Measurements from ENCODE around the gene FTH1. TPM values are rescaled to one million over a fixed set of nuclear protein-coding genes. Genes with fewer than 3 reads are reported as not detected.
"Not testable (repeated sequence)": the region's sequence is repeated elsewhere in the genome, so short reads cannot be mapped to it uniquely, and the experiment has no call there.

FTH1 gene
- total and polyA plus RNA-seq, 10 donors = 1,915 to 3,321 (median 2,501) TPM

GRCh38 chr11:61967924-61968757 lies 707 bp upstream of the FTH1 start:
- intact Hi-C loops (cut with DNase I; ENCODE audit: low total_unique reads) = no loop called here
- TF ChIP-seq CTCF (IDR thresholded peaks at IDR 0.05 in 8 of 11, conservative IDR thresholded peaks at IDR 0.05 in 3 of 11) (peak in 1 of 11 experiments; percentile 21), POLR2AphosphoS5 (IDR thresholded peaks at IDR 0.05) (no peak)
- Histone ChIP-seq H3K9me3 (no peaks in the 10 kb centered on the region), H3K4me1 (peaks cover 54 to 89% (median 82%) of the 10 kb centered on the region in 6 donors), H3K36me3 (peaks cover 0 to 30% (median 18%) of the 10 kb centered on the region in 6 donors), H3K27me3 (replicated peaks in 1 of 7) (no peaks in the 10 kb centered on the region), H3K27ac (peak overlapping the region; percentile 94 to 100 (median 99)), H3K4me3 (peak overlapping the region; percentile 77 to 100 (median 94))
- 9 to 14% (median 12%) methylated on average over 38 to 53 of the region's 53 CpGs for WGBS, 5 donors
- DNase-seq = peak; percentile 91

- peak; percentile 85 for DNase-seq
- Histone ChIP-seq H3K4me1 (peaks cover 50 to 89% (median 82%) of the 10 kb centered on the region in 6 donors), H3K4me3 (peak overlapping the region; percentile 77 to 100 (median 94)), H3K27ac (peak overlapping the region; percentile 94 to 100 (median 99)), H3K9me3 (no peaks in the 10 kb centered on the region), H3K36me3 (peaks cover 0 to 43% (median 18%) of the 10 kb centered on the region in 6 donors), H3K27me3 (replicated peaks in 1 of 7) (no peaks in the 10 kb centered on the region)
- intact Hi-C loops (cut with DNase I; ENCODE audit: low total_unique reads) = no loop called here
- WGBS, 5 donors = 0 to 2% (median 1%) methylated on average over 13 of the region's 13 CpGs
- TF ChIP-seq POLR2A (IDR thresholded peaks at IDR 0.05) = no peak
- peak in 1 of 3 donors; percentile 73 for TF ChIP-seq POLR2AphosphoS5 (IDR thresholded peaks at IDR 0.05)
- no peak for TF ChIP-seq CTCF (IDR thresholded peaks at IDR 0.05 in 8 of 11, conservative IDR thresholded peaks at IDR 0.05 in 3 of 11)
Measured at GRCh38 chr11:61966734-61967115, 709 bp downstream of the FTH1 start.

- DNase-seq = peak; percentile 73
- H3K36me3 ChIP-seq = peaks cover 0 to 63% (median 18%) of the 10 kb centered on the region in 6 donors
Measured at GRCh38 chr11:61964666-61965271, 2.7 kb downstream of the FTH1 start.

GRCh38 chr11:61964058-61964665 lies 3.3 kb downstream of the FTH1 start:
- peak; percentile 60 for DNase-seq
- peaks cover 31 to 87% (median 65%) of the 10 kb centered on the region in 6 donors for H3K4me1 ChIP-seq
- TF ChIP-seq POLR2A (IDR thresholded peaks at IDR 0.05) = peak in 1 of 3 donors; percentile 35
- TF ChIP-seq CTCF (IDR thresholded peaks at IDR 0.05 in 8 of 11, conservative IDR thresholded peaks at IDR 0.05 in 3 of 11) = no peak
- TF ChIP-seq POLR2AphosphoS5 (IDR thresholded peaks at IDR 0.05) = peak in 1 of 3 donors; percentile 90
- peak overlapping the region; percentile 82 to 100 (median 99) for H3K27ac ChIP-seq
- intact Hi-C loops (cut with DNase I; ENCODE audit: low total_unique reads) = no loop called here
- peak overlapping the region in 6 of 8 donors; percentile 77 to 100 (median 92) for H3K4me3 ChIP-seq
- H3K9me3 ChIP-seq = no peaks in the 10 kb centered on the region
- 83 to 90% (median 87%) methylated on average over 4 of the region's 4 CpGs for WGBS, 5 donors
- no peaks in the 10 kb centered on the region for H3K27me3 ChIP-seq (replicated peaks in 1 of 7)
- H3K36me3 ChIP-seq = peaks cover 0 to 69% (median 18%) of the 10 kb centered on the region in 6 donors

More at GRCh38 chr11:61964666-61965271, 2.7 kb downstream of the FTH1 start:
- Histone ChIP-seq H3K27ac (peak overlapping the region; percentile 94 to 100 (median 99)), H3K4me3 (peak overlapping the region; percentile 77 to 100 (median 94)), H3K4me1 (peaks cover 31 to 89% (median 69%) of the 10 kb centered on the region in 6 donors)
- peak in 1 of 3 donors; percentile 85 for TF ChIP-seq POLR2AphosphoS5 (IDR thresholded peaks at IDR 0.05)
- H3K27me3 ChIP-seq (replicated peaks in 1 of 7); H3K9me3 ChIP-seq; intact Hi-C loops (cut with DNase I; ENCODE audit: low total_unique reads): not testable (repeated sequence)
- WGBS, 5 donors = 48 to 65% (median 58%) methylated on average over 9 of the region's 9 CpGs
